Astrocyte (in vitro differentiated cells and primary cell): ENCODE data around the gene TRAK1.

Source experiments
- CTCF ChIP-seq: IDR thresholded peaks from 2 replicates; pipeline ENCODE4 v1.5.1; 2011; ENCODE audit warnings: low read depth, mild to moderate bottlenecking, inconsistent platforms, low read length, moderate library complexity; ENCODE audit not compliant: insufficient read depth
- EZH2 ChIP-seq: IDR thresholded peaks from 2 replicates; pipeline ENCODE4 v1.6.1; 2012; ENCODE audit warnings: mild to moderate bottlenecking, low read length, inconsistent platforms; ENCODE audit not compliant: insufficient read depth

GRCh38 chr3:42053476-42053875, 37.7 kb upstream of the TRAK1 start:
- TF ChIP-seq CTCF (no peak), EZH2 (no peak)
